GM12873 (cell line): ENCODE data around the gene CLDN1.

Source experiments
- TF ChIP-seq, protein P1 (sequence below): IDR thresholded peaks from 2 replicates; pipeline ENCODE4 v1.5.1; 2012; ENCODE audit warnings: low read depth, mild to moderate bottlenecking, moderate library complexity, low read length, control low read depth; ENCODE audit not compliant: insufficient read depth; ENCODE audit errors: missing control alignments

Gene CLDN1

DNA sequence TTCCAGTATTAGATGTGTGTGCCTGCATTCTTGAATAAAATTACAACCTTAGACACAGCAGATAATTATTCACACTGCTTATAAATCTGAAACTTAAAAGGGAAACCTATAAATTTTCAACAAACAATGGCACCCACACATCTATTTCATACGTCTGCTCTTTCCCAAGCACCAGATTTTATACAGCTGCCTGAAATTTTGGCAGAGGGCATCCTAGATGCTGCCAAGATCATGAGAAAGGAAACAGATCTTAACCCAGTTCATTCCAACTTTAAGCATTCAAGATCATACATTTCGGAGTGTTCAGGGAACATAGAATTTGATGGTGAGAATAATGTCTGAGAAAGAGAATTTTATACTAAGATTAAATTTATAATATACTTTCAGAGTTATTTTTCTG is 53.1 kb downstream of the CLDN1 start:
- TF ChIP-seq, protein P1, sequence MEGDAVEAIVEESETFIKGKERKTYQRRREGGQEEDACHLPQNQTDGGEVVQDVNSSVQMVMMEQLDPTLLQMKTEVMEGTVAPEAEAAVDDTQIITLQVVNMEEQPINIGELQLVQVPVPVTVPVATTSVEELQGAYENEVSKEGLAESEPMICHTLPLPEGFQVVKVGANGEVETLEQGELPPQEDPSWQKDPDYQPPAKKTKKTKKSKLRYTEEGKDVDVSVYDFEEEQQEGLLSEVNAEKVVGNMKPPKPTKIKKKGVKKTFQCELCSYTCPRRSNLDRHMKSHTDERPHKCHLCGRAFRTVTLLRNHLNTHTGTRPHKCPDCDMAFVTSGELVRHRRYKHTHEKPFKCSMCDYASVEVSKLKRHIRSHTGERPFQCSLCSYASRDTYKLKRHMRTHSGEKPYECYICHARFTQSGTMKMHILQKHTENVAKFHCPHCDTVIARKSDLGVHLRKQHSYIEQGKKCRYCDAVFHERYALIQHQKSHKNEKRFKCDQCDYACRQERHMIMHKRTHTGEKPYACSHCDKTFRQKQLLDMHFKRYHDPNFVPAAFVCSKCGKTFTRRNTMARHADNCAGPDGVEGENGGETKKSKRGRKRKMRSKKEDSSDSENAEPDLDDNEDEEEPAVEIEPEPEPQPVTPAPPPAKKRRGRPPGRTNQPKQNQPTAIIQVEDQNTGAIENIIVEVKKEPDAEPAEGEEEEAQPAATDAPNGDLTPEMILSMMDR: no peak

DNA sequence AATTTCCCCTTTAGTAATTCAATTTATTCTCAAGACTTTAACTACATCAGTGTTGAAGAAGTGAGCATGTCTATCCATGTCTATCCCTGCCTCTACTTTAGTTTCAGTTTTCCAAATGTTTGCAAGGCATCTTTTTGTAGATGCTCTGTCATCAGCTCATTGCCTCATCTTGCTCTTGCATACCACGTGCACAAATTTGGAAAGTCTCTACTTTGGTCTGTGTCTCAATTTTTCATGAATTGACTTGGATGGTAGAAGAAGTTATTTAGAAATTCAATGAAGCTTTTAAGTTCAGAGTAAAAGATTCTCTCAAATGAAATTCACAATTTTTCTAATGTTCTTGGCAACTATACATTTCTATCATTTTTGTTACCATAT is 55.3 kb downstream of the CLDN1 start:
- TF ChIP-seq, protein P1: no peak

DNA sequence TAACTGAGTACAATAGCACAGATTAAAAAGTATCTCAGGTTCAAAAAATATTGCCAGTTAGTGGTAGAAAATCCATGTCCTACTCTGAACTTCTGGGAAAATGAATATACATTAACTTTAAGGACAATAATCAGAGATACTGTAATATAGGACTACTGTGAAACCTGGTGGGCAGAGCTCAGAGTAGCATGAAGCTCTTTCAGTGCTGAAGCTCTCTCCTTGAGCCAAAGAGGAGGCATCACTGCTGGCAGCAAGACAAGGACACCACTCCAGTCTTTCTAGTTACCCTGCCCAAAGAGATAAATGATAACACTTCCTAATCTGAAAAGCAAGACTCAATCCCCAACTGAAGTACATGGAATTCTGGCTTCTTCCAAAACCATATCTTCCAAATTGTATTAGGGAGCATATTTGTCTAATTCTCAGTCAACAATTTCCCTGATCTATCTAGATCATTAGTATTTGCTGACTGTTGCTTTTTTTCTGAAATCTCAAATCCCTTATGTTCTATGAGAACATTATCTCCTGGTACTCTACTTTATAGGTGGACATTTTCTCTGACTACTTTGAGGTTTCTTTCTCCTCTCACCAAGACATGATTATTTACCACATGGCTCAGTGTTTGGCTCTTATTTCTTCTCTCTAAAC is 55.9 kb downstream of the CLDN1 start:
- TF ChIP-seq, protein P1: no peak

DNA sequence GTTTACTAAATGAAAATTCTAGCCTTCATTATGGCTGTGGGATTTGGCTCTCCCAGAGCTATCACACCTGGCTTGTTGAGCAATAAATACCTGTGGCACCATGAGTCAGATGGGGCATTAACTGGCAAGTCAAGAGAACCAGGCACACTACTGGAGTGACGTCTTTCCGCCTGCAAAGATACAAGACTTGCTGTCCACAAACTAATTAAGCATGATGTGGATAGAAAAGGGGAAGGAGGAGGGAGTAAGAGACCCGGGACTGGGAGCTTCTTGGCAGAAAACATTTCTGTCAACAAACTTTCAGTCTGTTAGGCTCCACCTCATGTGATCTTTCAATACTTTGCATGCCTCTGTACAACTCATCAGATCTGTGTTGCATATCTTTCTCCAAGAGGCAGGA is 56.5 kb downstream of the CLDN1 start:
- TF ChIP-seq, protein P1: no peak

DNA sequence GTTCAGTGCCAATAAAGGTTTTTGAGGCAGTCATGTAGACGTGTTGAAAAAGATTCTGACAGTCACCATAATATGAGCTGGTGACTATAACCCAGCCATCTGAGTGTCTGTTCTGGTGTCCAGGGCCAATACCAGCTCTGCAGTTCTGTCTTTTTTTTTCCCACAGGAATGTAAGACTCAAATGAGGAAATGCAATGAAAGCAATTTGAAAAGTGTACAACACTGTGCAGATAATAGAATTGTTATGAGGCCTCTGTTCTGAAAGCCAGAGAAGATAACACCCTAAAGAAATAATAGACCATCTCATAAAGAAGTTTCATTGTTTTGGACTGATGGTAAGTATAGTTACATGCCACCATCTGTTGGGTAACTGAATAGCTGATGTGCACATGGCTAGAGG is 57.1 kb downstream of the CLDN1 start:
- TF ChIP-seq, protein P1: no peak

DNA sequence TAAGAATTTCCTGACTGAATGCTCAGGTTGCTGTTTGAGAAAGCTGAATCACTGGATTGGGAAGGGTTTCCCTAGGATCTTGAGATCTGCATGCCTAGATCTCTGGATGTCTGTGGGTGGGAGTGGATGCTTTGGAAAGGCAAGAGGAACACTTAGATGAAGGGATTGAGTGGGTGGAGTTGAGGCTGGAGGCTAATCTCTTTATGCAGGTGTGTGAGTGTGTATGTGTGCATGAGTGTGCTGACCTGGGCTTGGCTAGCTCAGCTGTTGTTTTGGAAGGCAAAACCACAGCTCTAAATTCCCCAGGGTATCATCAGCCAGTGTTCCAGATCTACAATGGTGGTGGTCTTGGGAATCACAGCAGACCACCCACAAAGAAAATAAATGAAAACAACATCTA is 60.5 kb downstream of the CLDN1 start:
- TF ChIP-seq, protein P1: no peak

DNA sequence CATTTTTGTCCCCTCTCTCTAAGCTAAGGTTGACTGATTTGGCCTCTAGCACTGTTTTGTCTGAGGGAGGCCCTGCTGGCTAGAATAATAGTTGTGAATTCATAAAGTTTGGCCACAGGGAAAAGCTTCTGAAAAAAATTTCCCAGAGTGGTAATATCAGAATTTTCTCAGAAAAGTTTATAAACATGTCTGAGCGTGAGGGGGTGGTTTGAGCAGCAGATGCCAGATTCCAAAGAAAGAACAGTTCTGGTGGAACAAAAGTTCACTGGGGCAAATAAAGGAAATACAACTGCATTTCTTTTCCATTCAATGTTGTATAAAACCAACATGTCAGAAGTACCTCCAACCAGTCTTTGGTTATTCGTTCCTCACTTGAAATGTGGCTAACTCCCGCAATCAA is 61.2 kb downstream of the CLDN1 start:
- TF ChIP-seq, protein P1: no peak
